Skeletal muscle tissue (tissue), 4 donors: ENCODE measurements around the gene KIAA1549. TPM values are rescaled to one million over a fixed set of nuclear protein-coding genes. Genes with fewer than 3 reads are reported as not detected.

Experiments
- H3K27ac ChIP-seq: one replicate; pipeline ENCODE4 v1.7.0; 2013; ENCODE audit warnings: mild to moderate bottlenecking, low read depth, low read length, inconsistent platforms
- H3K27me3 ChIP-seq, 3 donors: one replicate each; pipeline ENCODE4 v1.7.0; 2013; ENCODE audit warnings: low read length in 3 of 3; ENCODE audit not compliant: control insufficient read depth in 3 of 3, insufficient read depth in 3 of 3
- H3K36me3 ChIP-seq, 3 donors: one replicate each; pipeline ENCODE4 v1.7.0; 2013; ENCODE audit warnings: low read length in 3 of 3; ENCODE audit not compliant: control insufficient read depth in 3 of 3, insufficient read depth in 3 of 3
- H3K4me1 ChIP-seq, 3 donors: one replicate each; pipeline ENCODE4 v1.7.0; 2013; ENCODE audit warnings: low read length in 3 of 3, mild to moderate bottlenecking in 3 of 3; ENCODE audit not compliant: control insufficient read depth in 3 of 3, insufficient read depth in 3 of 3
- H3K4me3 ChIP-seq, 3 donors: one replicate each; pipeline ENCODE4 v1.7.0; 2013; ENCODE audit warnings: low read length in 3 of 3
- H3K9ac ChIP-seq, 3 donors: one replicate each; pipeline ENCODE4 v1.7.0; 2013; ENCODE audit warnings: low read length in 3 of 3, mild to moderate bottlenecking in 3 of 3, moderate library complexity in 2 of 3, low read depth in 1 of 3
- H3K9me3 ChIP-seq, 3 donors: one replicate each; pipeline ENCODE4 v1.7.0; 2013; ENCODE audit warnings: low read length in 3 of 3; ENCODE audit not compliant: control insufficient read depth in 3 of 3
- total RNA-seq: library from RNA; depleted of rRNA; stranded (reverse); fragments of >200 nt; gene quantifications from one replicate; pipeline ENCODE4 v1.2.3, GENCODE V29; 2014
- donor health status: Osteomylitis.

KIAA1549 gene
- total RNA-seq, 1 donor from 2014 or later: 4.2 TPM

DNA sequence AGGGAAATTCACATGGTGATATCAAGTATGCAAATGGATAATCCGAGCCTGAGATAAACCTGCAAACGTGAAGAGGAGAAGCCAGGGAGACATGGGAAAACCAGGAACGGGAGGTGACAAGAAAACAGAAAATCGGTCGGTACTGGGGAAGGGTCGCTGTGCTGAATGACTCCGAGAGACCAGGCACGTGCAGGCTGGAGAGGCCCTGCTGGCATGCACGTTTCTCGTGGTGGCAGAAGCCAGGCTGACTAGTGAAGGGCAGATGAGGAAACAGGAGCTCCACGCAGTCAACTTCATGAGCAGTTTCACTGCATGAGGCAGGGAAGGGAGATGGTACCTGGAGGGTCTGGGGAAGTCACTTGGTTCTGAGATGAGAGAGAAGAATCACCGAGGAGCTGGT is 48.3 kb downstream of the KIAA1549 start:
- Histone ChIP-seq H3K4me3 (no peak overlapping the region), H3K9ac (no peak overlapping the region), H3K27ac (no peak overlapping the region), H3K36me3 (no peaks in the 10 kb centered on the region), H3K4me1 (peaks cover 4 to 7% (median 6%) of the 10 kb centered on the region in 3 donors), H3K9me3 (no peaks in the 10 kb centered on the region), H3K27me3 (no peaks in the 10 kb centered on the region)

DNA sequence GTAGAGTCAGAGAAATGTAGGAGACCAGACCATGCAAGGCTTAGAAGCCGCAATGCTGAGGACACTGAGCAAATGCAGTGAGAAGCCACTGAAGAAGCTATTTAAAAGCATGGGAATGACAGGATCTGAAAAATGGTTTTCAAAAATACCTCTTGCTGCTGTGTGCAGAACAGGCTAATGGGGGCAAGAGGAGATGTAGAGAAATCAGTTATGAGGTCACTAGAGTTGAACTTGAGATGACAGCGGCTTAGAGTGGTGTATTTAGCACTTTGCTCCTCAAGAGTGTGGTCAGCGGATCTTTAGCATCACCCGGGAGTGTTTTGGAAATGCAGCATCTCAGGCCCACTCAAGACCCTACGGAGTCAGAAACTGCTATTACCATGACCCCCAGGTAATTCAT is 48.8 kb downstream of the KIAA1549 start:
- Histone ChIP-seq H3K27ac (no peak overlapping the region), H3K36me3 (no peaks in the 10 kb centered on the region), H3K4me1 (peaks cover 4 to 7% (median 6%) of the 10 kb centered on the region in 3 donors), H3K9me3 (no peaks in the 10 kb centered on the region), H3K27me3 (no peaks in the 10 kb centered on the region), H3K9ac (no peak overlapping the region), H3K4me3 (no peak overlapping the region)

DNA sequence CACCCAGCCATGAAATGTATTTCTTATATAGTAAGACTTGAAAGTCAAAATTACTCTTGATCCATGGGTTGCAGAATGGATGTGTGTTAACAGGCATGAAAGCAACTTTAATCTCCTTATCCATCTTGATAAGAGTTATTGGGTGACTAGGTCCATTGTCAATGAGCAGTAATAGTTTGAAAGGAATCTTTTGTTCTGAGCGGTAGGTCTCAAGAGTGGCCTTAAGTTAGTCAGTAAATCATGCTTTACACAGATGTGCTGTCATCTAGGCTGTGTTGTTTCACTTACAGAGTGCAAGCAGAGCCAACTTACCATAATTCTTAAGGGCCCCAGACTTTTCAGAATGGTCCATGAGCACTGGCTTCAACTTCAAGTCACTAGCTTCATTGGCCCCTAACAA is 51.2 kb downstream of the KIAA1549 start:
- H3K9me3 ChIP-seq: no peaks in the 10 kb centered on the region
- H3K4me3 ChIP-seq: no peak overlapping the region
- peaks cover 0 to 4% (median under 1%) of the 10 kb centered on the region in 3 donors for H3K4me1 ChIP-seq
- no peak overlapping the region for H3K27ac ChIP-seq
- no peaks in the 10 kb centered on the region for H3K27me3 ChIP-seq
- no peaks in the 10 kb centered on the region for H3K36me3 ChIP-seq
- no peak overlapping the region for H3K9ac ChIP-seq

DNA sequence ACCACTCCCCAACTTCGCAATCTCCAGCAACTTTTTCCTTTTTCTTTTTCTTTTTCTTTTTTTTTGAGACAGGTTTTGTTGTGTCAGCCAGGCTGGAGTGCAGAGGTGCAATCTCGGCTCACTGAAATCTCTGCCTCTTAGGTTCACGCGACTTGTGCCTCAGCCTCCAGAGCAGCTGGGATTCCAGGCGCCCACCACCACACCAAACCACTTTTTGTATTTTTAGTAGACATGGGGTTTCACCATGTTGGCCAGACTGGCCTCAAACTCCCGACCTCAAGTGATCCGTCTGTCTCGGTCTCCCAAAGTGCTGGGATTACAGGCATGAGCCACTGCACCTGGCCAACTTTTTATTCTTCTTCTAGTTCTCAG is 55.0 kb downstream of the KIAA1549 start:
- Histone ChIP-seq H3K36me3 (no peaks in the 10 kb centered on the region), H3K27ac (no peak overlapping the region), H3K9ac (no peak overlapping the region), H3K4me1 (no peaks in the 10 kb centered on the region), H3K27me3 (no peaks in the 10 kb centered on the region), H3K4me3 (no peak overlapping the region), H3K9me3 (no peaks in the 10 kb centered on the region)

DNA sequence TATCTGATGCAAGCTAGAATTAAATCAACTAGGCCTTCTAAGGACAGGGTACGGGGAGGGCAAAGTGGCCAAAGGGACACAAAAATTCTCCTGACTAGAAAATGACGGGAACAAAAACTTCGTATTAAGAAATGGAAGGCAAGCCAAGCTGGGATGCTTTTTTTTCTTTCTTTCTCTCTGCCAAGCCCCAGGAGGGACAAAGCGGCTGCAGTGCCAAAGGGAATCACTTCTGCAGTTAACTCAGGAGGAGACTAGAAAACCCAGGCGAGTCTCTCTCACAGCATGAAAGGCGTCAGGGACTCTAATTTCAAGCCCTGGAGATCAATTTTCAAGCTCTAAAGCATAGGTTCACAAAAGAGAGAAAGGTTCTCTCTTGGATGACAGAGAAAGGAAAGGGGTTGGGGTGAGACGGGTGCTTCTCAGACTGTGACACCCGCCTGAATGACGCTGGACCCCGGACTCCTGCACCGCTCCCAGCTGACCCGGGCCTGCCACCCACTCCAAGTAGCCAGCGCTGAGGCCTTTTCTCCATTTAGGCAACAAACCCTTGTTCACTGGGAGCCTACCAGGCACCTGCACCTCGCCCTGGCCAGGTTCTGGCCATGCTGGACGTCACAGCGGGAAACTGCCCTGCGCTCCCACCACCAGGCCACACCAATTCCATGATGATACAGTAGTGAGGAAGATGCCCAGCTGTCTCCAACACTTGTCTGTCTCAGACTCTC is 56.5 kb downstream of the KIAA1549 start:
- Histone ChIP-seq H3K9ac (no peak overlapping the region), H3K36me3 (no peaks in the 10 kb centered on the region), H3K4me1 (no peaks in the 10 kb centered on the region), H3K27me3 (no peaks in the 10 kb centered on the region), H3K27ac (no peak overlapping the region), H3K4me3 (no peak overlapping the region), H3K9me3 (no peaks in the 10 kb centered on the region)

DNA sequence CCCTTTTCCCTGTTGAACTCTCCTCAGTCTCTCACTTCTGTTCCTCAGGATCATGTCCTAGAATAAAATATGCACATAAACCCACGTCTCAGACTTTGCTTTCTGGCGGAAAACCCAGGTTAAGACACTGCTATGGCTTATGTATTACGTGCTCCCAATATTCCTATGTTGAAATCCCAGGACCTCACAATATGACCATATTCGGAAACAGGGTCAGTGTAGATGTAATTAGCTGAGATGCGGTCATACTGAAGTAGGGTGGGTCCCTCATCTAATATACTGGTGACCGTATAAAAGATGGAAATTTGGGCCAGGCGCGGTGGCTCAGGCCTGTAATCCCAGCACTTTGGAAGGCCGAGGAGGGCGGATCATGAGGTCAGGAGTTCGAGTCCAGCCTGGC is 59.9 kb downstream of the KIAA1549 start:
- Histone ChIP-seq H3K4me3 (no peak overlapping the region), H3K27ac (no peak overlapping the region), H3K4me1 (no peaks in the 10 kb centered on the region), H3K27me3 (no peaks in the 10 kb centered on the region), H3K36me3 (peaks cover 0 to 2% (median 0%) of the 10 kb centered on the region in 3 donors), H3K9me3 (no peaks in the 10 kb centered on the region), H3K9ac (no peak overlapping the region)

DNA sequence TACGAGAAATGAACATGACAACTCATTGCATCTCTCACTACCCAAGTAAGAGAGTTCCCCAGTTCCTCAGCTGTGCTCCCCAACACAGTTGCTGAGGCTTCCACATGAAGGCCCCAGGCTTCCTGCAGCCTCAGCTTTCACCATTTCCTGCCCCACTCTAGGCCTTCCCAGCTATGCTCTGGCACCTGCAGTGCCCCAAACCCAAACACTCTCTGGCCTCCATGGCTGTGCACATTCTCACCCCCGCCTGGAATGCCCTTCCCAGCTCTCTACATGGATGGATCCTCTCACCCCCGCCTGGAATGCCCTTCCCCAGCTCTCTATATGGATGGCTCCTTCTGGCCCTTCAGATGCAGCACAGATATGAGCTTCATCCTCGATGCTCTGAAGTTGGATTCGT is 61.3 kb downstream of the KIAA1549 start:
- H3K36me3 ChIP-seq: peaks cover 0 to 2% (median 0%) of the 10 kb centered on the region in 3 donors
- no peak overlapping the region for H3K4me3 ChIP-seq
- H3K9me3 ChIP-seq: no peaks in the 10 kb centered on the region
- no peaks in the 10 kb centered on the region for H3K4me1 ChIP-seq
- no peak overlapping the region for H3K27ac ChIP-seq
- H3K9ac ChIP-seq: no peak overlapping the region
- no peaks in the 10 kb centered on the region for H3K27me3 ChIP-seq

DNA sequence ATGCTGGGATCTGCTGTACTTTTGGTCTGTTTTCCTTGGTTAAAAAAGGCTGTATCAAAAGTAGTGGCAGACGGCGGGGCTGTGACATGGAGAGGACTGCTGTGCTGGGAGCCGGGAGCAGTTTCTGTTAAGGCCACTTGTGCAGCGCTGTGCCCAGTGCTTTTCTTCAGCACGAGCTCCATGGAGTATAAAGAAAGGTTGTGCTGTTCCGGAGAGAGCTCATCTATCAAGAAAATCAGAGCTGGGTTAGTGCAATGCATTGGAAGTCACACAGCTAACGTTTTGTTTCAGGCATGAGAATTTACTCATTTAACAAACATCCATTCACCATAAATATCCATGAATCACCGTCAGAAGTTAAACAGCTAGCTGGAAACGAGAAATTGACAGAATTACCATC is 62.0 kb downstream of the KIAA1549 start:
- H3K9ac ChIP-seq: no peak overlapping the region
- no peak overlapping the region for H3K4me3 ChIP-seq
- H3K36me3 ChIP-seq: peaks cover 0 to 2% (median 0%) of the 10 kb centered on the region in 3 donors
- H3K9me3 ChIP-seq: no peaks in the 10 kb centered on the region
- H3K27me3 ChIP-seq: no peaks in the 10 kb centered on the region
- no peak overlapping the region for H3K27ac ChIP-seq
- no peaks in the 10 kb centered on the region for H3K4me1 ChIP-seq

DNA sequence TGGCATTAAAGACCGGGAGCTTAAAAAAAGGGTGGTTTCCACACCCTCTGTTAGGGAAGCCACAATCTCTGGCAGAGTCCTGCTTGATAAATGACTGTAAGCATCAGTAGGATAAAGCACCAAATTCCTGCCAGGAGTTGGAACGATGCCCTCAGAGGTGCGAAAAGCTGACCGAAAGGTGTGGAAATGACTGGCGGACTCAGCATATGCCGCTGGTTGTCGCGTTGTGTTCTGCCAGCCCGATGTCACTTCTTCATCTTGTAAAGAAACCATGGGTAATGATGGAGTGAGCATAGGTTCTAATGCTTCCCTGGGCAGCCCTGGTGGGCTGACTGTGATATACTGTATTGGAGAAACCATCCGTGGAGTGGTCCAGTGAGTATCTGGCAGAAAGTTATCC is 62.4 kb downstream of the KIAA1549 start:
- Histone ChIP-seq H3K27me3 (no peaks in the 10 kb centered on the region), H3K4me3 (no peak overlapping the region), H3K9me3 (no peaks in the 10 kb centered on the region), H3K9ac (no peak overlapping the region), H3K36me3 (peaks cover 0 to 2% (median 0%) of the 10 kb centered on the region in 3 donors), H3K4me1 (no peaks in the 10 kb centered on the region), H3K27ac (no peak overlapping the region)

DNA sequence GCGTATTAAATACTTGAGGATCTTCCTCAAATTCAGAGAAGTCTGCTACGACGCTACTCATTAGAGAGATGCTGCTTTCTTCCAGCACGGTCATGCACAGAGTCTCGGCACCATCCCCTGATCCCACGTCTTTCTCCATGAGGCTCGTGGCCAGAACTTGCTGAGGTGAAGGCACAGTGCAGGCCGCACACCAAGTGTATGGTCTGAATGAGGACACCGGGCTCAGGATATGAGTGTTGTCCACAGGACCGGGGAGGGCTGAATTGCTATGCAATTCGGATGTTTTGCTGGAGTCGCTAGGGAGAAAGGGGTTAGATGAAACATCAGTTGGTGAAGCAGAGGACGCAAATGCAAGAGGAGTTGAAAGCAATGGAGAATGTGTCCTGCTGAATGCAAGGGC is 63.0 kb downstream of the KIAA1549 start:
- H3K36me3 ChIP-seq: peaks cover 0 to 2% (median 0%) of the 10 kb centered on the region in 3 donors
- no peak overlapping the region for H3K9ac ChIP-seq

More for the DNA sequence above, 63.0 kb downstream of the KIAA1549 start:
- Histone ChIP-seq H3K27ac (no peak overlapping the region), H3K27me3 (no peaks in the 10 kb centered on the region), H3K4me1 (no peaks in the 10 kb centered on the region), H3K4me3 (no peak overlapping the region), H3K9me3 (no peaks in the 10 kb centered on the region)
